ENCODE data around the gene UNC13A. TPM values are rescaled to one million over a fixed set of nuclear protein-coding genes. Genes with fewer than 3 reads are reported as not detected.

The UNC13A gene
- total RNA-seq (2014; rRNA removed; shearing (Covaris generic)), result 0.10 and 0.12 TPM in 2 replicates

GRCh38 chr19:17687857-17688784 is at the start of gene UNC13A:
UNC13A (minus strand) TSS chr19:17688354; CDS start chr19:17688199, 155 bp downstream.
- DNase-seq (ENCODE audit: low read depth), result peak; percentile 44

- no peak for DNase-seq (ENCODE audit: low read depth)
Measured at GRCh38 chr19:17737690-17738153, 49.6 kb upstream of the UNC13A start.

- DNase-seq (ENCODE audit: low read depth), result no peak
Measured at GRCh38 chr19:17735410-17735809, 47.3 kb upstream of the UNC13A start.

- no peak for DNase-seq (ENCODE audit: low read depth)
Measured at GRCh38 chr19:17734146-17734545, 46.0 kb upstream of the UNC13A start.

- DNase-seq (ENCODE audit: low read depth), result no peak
Measured at GRCh38 chr19:17733127-17733526, 45.0 kb upstream of the UNC13A start.

- no peak for DNase-seq (ENCODE audit: low read depth)
Measured at GRCh38 chr19:17727843-17728242, 39.7 kb upstream of the UNC13A start.

- DNase-seq (ENCODE audit: low read depth), result no peak
Measured at GRCh38 chr19:17726964-17727773, 39.0 kb upstream of the UNC13A start.

- DNase-seq (ENCODE audit: low read depth), result no peak
Measured at GRCh38 chr19:17726136-17726741, 38.1 kb upstream of the UNC13A start.

GRCh38 chr19:17725422-17726078 is 37.4 kb upstream of the UNC13A start:
- DNase-seq (ENCODE audit: low read depth), result no peak

- no peak for DNase-seq (ENCODE audit: low read depth)
Measured at GRCh38 chr19:17724655-17725054, 36.5 kb upstream of the UNC13A start.

GRCh38 chr19:17722655-17723240 is 34.6 kb upstream of the UNC13A start:
- no peak for DNase-seq (ENCODE audit: low read depth)

- DNase-seq (ENCODE audit: low read depth), result peak; percentile 47
Measured at GRCh38 chr19:17721821-17722220, 33.7 kb upstream of the UNC13A start.

- DNase-seq (ENCODE audit: low read depth), result no peak
Measured at GRCh38 chr19:17721111-17721628, 33.0 kb upstream of the UNC13A start.

GRCh38 chr19:17720440-17720839 is 32.3 kb upstream of the UNC13A start:
- no peak for DNase-seq (ENCODE audit: low read depth)

GRCh38 chr19:17719730-17720400 is 31.7 kb upstream of the UNC13A start:
- no peak for DNase-seq (ENCODE audit: low read depth)

- DNase-seq (ENCODE audit: low read depth), result peak; percentile 56
Measured at GRCh38 chr19:17718947-17719711, 31.0 kb upstream of the UNC13A start, which contains the start of gene MAP1S. MAP1S (plus strand) TSS chr19:17719480; CDS start chr19:17719503, 23 bp downstream.

GRCh38 chr19:17718550-17718946 is 30.4 kb upstream of the UNC13A start:
- DNase-seq (ENCODE audit: low read depth), result no peak

- no peak for DNase-seq (ENCODE audit: low read depth)
Measured at GRCh38 chr19:17716309-17716929, 28.3 kb upstream of the UNC13A start.

- DNase-seq (ENCODE audit: low read depth), result no peak
Measured at GRCh38 chr19:17711851-17712250, 23.7 kb upstream of the UNC13A start.

Data from RPMI7951 (cell line).